DMS 273 (cell line): ENCODE data around the gene SPTBN1.

Source experiments
- DNase-seq: peaks from one replicate; lab custom pipeline; 2025; ENCODE audit not compliant: unreplicated experiment; lab: John Stamatoyannopoulos, UW

SPTBN1 gene

DNA sequence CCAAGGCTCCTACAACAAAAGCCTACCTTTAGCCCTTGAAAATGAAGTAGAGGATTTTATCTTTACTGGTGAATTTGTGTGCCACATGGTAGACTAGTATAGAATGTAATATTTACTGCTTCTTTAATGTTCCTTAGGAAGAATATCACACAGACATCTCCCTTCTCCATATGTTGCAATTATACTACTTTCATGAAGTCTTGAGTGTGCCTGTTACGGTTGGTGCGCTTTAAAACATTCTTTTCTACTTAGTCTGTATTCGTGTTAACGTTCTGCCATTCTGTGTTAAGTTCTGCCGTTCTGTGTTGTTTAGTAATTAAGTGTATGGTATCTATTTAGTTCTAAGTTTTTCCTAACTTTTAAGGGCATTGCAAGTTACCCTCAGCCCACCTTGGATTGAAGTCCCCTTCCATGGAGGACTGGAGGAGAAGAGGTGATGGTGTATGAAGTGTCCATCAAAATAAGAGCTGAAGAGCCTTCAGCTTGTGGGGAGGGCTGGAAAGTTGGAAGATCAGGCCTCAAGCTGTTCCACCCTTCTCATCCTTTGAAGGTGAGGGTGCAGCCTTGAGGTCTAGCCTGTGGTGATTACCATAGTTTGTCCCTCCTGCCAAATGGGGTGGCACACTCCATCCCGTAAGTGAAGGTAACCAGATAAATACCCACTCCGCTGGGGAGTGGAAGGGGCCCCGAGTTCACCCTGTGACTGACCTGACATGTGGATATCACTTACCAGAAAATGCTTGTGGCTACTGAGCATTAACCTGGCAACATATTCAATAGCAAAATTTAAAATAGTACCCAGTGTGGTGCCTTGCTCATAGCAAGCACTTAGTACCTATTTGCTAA is 131.3 kb downstream of the SPTBN1 start:
- DNase-seq, result no peak

DNA sequence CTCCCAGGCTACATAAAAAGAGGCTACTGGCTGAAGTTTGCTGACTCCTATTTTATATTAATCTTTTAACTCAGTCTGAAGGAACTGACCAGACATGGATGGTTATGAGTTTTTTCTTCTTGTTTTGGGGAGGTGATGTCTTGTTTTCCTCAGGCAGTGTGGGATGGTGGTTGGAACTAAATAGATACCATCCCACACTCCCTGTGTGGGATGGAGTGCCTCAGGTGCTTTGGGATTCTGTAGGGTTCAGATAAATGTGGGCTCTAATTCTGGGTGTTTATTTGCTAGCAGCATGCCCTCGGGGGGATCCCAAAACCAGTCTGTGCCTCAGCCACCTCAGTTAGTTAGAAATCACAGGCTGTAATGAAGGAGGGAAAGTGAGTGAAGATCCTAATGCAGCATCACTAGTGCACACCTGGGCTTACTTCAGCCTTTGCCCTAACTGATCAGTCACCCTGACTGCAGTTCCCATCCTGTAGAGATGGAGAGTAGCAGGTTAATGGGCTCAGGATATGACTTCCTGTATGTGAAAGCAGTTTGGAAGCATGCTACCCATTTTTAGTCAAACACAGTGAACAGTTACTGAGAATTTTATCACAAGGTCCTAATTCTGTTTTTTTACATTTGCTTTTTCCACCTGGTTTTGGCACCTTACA is 132.2 kb downstream of the SPTBN1 start:
- DNase-seq, result no peak

DNA sequence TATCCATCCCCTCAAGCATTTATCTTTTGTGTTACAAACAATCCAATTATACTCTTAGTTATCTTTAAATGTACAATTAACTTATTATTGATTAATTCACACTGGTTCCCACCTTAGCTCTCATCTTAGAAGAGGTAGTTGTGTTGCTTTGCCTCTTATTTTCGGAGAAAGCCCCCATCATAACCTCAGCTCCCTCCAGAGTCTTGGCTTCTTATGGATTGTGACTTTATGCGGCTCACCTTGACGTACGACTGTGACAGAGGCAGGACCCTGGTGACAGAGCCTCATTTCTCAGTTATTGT is 132.9 kb downstream of the SPTBN1 start:
- no peak for DNase-seq

DNA sequence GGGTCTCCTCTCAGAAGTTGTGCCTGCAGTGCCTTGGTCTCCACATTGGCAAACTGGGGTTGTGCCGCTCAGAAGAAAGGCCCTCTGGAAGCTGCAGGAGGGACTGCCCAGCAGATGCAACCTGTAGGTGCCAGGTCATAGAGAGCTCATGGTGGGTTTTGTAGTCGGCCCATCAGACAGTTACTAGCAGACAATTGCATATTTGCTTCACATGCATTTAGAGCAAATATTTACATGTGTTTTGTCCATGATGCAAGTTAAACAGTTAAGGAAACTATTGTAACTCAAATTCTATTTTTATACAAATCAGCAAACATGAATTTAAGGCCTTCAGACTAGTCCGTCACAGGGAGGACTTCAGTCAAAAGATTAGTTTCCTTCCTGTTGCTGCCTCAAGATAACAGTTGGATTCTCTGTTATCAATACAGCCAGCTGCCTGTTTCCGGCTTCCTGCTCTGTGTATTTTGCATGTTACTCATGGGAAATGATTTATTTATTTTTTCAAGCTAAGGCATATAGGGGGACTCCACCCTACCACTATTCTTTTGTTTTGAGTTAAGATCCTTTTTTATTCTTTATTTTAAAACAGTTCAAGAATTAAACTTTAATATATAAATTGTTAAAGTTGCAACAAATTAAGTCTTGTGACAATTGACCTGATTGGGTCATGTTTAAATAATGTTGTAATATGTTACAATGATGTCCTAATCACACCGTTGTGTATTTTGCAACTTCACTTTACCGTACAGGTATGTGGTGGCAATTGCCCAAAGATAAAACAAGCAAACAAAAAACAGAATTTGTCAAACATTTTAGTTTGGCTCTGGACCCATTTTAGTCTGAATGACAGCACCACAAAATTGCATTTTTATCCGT is 133.5 kb downstream of the SPTBN1 start:
- no peak for DNase-seq

DNA sequence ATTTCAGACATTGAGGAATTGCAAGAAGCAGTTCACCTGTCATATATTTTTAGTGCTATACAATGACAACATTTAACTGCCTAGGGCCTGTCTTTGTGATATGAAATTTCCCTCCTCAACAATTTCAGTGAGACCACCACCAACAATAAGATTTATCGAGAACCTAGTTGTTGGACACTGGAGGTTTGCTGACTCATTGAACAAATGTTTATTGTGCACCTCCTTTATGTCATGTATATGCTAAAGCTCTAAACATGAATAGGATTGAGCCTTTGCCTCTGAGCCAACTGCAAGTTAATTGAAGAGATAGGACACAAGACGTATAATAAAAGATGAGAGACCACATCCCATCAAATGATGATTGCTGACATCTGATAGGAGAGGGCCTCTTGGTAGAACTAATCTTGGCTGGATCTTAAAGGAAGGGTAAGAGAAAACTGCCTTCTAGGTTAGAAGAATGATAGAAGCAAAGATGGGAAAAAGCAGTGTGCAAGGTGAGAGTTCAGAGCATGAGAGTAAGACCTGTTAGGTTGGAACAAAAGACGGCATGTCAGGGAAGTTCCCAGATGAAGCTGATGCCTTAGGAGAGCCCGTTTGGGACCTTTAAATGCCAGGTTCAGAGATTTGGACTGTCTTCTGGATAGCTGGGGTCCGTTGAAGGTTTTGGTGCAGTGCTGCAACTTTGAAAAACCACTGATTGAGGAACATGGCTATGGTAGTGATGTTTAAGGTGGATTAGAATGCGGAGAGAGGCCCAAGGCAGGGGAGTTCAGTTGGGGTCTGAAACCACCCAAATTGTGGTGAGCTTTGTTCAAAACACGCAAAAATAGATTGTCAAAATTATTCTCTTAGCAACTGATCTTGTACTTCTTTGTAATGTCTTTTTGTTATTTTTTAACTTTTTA is 134.3 kb downstream of the SPTBN1 start:
- DNase-seq, result no peak

DNA sequence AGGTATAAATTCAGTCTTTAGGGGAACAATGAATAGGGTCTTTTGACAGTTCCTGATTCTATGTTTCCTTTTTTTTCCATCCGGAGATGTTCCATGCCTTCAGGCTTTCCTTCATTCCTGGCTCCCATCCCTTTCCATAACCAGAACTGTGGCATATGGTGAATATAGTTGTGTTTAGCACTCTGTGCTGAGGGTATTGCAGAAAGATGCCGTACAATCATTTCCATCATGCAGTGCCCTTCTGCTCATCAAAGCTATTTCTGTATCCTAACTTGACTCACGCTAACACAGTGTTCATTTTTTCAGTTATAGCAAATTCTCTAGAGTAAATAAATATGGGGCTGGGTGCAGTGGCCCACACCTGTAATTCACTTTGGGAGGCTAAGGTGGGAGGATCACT is 135.4 kb downstream of the SPTBN1 start:
- DNase-seq, result no peak

DNA sequence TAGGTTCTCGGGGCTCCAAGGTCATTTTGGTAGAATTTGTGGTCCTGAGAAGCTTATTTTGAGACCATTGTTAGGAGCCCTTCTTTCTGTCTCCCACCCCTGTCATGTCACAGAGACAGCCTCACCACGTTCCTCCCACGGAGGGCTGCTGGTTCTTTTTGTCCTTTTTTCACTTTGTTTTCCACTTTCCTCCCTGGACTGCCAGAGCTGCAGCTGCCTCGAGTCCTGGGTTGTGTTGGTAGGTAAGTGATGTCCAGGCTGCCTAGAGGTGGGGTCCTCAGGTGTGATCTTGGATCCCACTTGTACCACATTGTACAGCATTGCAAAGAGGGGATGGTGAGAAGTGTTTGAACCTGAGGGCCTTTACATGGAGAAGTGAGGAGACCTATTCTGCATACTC is 137.1 kb downstream of the SPTBN1 start:
- no peak for DNase-seq

DNA sequence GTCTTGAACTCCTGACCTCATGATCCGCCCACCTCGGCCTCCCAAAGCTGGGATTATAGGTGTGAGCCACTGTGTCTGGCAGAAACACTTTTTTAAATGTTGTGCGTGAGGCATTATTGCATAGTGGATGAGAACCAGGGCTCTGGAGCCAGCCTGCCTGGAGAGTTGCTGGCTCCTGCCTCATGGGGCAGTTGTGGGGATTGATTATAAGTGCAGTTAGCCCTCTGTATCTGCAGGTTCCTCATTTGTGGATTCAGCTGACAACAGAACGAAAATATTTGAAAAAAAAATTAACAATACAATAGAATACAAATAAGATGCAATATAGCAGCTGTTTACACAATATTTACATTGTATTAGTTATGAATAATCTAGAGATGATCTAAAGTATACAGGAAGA is 137.9 kb downstream of the SPTBN1 start:
- DNase-seq, result no peak

DNA sequence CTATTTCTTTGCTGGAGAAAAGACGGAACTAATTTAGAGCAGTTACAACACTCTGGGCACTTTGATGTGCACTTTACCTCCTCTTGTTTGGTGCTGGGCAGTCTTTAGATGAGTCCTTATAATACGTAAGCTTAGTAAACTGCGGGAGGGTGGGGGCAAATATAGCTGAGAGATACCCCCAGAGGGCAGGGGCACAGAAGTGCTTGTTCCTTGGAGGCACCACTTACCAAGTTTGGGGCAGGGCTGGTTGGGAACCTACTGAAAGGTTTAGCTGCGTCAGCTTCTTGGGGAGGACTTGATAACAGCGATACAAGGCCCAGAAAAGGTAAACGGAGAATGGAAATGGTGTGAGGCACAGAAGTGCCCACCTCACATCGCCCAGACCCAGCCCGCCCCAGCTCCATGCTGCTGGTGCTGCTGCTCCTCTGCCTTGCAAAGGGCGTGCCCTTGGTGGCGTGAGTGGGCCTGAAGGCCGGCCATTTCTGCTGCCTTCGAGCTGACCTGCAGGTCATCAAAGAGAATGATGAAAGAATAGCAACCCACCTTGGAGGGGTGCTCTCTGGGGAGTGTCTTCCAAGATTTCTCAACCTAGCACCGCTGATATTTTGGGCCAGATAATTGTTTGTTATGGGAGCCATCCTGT is 139.2 kb downstream of the SPTBN1 start:
- no peak for DNase-seq

DNA sequence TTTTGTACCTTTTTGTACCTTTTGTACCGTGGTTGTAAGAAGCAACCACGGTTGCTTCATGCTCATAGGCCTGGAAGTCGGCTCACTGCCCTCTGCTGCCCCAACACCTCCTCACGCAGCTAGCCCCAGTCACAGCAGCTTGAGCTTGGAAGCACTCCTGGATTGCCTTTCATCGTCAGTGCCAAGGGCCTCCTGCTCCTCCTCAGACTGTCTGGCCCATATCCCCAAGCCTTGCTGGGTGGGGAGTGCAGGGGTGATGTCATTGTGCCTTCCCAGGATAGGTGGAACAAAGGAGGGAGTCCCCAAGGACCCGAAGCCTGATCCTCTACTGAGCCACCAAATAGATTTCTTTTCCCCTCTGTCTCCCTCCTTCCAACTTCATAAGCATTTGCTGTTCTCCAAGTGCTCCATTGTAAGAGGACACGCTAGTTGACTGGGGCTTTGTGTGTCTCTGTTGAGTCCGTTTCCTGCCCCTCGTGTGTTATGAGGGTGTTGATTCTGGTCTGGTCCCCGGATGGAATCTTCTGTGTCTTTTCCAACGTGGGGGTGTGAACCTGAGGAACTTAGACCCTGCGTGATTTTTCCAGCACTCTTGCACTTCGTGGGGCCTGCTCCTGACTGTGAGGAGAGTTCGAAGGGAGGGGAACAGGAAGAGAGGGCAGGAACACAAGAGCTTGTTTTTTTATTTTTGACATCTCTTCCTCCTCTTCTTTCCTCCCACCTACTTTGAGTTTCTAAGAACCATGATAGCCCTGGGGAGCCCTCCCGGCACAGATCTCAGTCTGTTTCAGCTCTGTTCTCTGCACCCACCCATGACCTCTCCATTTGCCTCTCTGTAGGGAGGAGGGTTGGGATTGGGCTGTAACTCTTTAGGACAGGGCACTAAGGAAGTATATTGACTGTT is 140.1 kb downstream of the SPTBN1 start:
- DNase-seq, result peak; percentile 30

DNA sequence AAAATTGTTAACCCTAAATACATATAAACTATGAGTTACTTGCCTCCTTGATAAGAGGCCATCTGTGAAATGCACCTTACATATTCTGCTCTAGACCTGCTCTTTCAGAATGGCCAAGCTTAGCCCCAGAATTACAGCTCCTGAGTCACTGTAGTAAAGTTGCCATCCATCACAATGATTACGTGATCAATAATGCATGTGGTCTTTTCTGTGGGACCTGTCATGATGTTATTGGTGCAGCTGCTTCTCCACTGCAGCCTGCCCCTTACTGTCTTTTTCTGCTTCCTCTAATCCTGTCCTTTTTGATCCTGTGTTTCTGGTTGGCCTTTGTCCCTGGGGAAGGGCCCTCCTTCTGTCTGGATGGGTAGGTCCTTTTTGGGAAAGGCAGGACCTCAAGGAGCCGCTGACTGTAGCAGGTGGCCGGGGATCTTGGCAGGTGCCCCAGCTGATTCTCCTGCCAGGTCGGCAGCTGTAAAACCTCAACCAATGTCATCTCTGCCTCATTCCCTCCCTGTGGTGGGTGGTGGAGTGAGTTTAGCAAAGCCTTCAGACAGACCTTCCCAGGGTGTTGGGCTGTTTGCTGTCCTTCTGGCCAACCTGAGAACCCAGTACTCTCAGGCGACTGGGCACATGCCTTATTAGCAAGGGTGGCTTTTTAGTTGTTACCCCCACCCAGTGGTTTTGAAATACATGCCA is 141.2 kb downstream of the SPTBN1 start:
- peak; percentile 86 for DNase-seq

DNA sequence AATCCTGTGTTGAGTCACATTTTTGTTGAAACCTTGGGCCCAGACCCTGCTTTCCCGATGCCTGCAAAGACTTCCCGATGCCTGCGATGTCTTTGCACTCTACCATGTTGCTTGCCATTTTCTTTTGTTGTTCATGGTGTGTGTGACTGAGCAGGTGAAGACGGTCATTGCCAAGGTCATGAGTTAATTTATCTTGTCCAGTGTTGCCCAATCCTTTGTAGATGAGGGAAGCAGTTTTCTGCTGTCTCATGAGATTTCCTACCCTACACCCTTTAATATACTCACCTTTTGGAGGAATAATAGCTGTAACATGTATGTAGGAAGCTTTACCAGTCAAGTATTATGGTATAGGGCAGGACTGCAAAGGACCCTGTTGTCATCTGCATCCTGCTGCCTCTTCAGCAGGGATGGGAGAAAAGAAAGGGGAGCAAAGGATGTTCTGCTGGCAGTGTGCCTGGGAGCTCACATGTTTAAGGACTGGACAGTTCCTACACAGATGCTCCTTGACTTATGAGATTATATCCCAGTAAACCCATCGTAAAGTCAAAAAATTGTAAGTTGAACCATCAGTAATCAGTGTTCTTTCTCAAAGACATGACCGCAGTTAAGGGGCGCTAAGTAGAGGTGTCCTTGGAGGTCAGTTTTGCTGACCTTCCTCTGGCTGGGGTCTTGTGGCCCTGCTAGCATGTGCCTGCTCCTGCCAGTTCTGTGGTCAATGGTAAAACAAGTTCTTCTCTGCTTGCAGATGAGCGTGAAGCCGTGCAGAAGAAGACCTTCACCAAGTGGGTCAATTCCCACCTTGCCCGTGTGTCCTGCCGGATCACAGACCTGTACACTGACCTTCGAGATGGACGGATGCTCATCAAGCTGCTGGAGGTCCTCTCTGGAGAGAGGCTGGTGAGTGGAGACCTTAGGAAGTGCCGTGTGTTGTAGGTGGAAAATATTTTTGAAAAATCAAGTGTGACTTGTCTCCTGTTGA is 142.5 kb downstream of the SPTBN1 start:
- DNase-seq, result no peak

DNA sequence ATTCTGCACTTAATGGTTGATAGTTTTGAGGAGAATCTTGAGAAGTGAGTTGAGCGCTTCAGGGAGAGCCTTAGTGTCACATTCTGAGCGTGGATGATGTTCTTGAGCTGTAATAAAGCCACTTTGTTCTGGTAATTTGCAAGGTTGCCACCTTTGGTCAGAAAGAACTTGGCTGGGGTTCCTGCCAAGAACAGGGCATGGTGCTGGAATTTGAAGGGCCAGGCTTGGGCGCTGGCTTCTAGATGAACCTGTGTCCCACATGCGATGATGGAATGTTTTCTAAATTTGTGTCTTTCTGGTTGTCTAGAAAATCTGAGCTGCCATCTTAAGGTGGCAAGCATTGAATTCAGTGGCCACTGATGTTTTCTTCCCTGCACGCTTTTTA is 143.2 kb downstream of the SPTBN1 start:
- no peak for DNase-seq

DNA sequence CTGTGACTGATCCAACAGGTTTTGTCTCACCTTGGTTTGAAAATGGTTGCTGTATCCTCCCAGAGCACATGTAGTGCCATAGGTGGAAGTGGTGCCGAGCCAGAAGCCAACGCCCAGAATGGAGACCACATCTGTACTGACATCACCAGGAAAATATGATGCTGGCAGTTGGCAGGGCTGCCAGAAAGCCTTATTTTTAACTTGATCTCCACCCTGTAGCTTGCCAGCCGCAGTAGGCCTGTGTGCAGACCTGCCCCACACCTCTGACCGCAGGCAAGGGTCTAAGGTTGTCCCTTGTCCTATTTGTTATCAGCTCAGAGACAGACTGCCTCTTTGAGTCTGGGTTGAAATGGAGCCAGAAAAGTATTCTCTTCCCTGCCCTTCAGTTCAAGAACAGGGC is 143.8 kb downstream of the SPTBN1 start:
- DNase-seq, result no peak

DNA sequence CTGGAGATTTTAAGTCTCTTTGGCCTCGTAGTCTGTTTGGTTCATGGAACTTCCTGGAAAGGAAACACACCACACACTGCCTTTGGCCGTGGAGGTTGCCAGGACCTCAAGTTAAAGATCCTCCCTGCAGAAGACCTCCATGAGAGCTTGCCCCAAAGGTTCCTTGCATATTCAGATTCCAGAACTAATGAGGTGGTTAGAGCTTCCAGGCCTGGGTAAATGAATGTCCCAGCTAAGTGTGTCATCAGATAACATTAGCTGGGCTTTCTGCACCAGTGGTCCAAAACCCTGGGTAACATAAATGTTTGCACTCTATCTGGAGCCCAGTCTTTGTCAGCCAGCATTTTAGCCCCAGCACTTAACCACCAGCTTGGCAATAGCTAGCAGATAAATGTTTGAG is 145.2 kb downstream of the SPTBN1 start:
- no peak for DNase-seq

DNA sequence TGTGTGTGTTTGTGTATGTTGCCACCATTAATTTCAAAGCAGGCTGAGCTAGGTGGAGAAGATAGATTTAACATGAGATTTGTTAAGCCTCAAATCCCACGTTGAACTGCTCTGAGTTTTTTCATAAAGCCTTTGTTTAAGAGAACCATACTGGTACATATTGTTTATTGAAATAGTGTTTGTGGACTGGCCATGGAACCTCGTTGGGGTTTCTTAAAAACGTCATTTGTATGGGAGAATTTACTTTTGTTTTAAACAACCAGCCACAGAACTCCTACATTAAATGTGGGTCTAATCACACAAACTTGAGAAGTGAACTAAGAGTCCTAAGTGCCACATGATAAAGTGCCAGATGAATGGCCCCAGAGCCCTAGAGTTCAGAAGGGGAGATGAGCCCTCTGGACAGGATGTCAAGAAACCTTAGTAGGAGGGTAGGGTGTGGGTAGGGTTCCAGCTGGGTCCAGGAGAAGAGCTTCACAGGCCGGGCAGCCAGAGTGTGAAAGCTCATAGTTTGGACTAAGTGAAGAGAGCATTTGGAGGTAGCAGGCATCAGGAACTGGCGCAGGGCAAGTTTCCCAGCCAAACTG is 146.7 kb downstream of the SPTBN1 start:
- no peak for DNase-seq

DNA sequence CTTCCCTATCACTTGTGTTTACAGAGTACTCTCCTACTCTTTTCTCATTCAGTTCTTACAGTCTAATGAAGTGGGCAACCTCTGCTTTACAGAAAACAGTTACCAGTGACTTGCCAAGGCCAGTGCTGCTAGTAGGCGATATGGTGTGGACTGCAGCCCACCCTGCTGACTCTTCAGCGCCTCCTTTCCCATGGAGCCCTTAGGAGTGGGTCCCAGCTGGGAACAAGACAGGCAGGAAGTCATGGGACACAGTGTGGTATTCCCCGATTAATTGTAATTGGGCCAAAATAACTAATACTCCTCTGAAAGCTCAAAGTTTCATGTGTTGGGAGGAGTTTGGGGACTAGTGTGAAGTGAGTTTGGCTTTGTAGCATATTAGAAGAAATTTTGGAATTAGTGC is 147.2 kb downstream of the SPTBN1 start:
- DNase-seq, result no peak
